Cardiac muscle cell (in vitro differentiated cells and primary cell): ENCODE data around the gene ACSF2. TPM values are rescaled to one million over a fixed set of nuclear protein-coding genes. Genes with fewer than 3 reads are reported as not detected.

Source experiments
- DNase-seq, 2 donors: peaks; one replicate each; pipeline versions ENCODE4 v3.0.0 to v3.0.0-alpha.2; 2010 to 2017; ENCODE audit warnings: low read depth in 1 of 2, low spot score in 1 of 2
- H3K27ac ChIP-seq: fragments of 200-600 bp; sonication (generic); 2 replicates; pipeline ENCODE4 v1.5.1; 2016
- H3K27me3 ChIP-seq: fragments of 200-600 bp; sonication (generic); 2 replicates; pipeline ENCODE4 v1.6.0; 2016; ENCODE audit warnings: control low read depth
- H3K36me3 ChIP-seq: fragments of 200-600 bp; sonication (generic); 2 replicates; pipeline ENCODE4 v1.5.1; 2016; ENCODE audit warnings: control low read depth
- H3K4me1 ChIP-seq: fragments of 200-600 bp; sonication (generic); 2 replicates; pipeline ENCODE4 v1.8.1; 2017; ENCODE audit warnings: low read depth, mild to moderate bottlenecking, mixed run types
- H3K4me3 ChIP-seq: fragments of 200-600 bp; sonication (generic); 2 replicates; pipeline ENCODE4 v1.5.1; 2016; ENCODE audit warnings: mild to moderate bottlenecking
- H3K9me3 ChIP-seq: fragments of 200-600 bp; sonication (generic); 2 replicates; pipeline ENCODE4 v1.5.1; 2017; ENCODE audit warnings: low read depth, mild to moderate bottlenecking, control low read depth
- polyA plus RNA-seq: library from polyadenylated mRNA; unstranded; fragments of >200 nt; fragmentation: Nextera tagmentation; extraction: Ambion mirVana; gene quantifications from 2 replicates; pipeline ENCODE4 v1.2.1, GENCODE V29; 2016
- total RNA-seq: library from RNA; depleted of rRNA; stranded (reverse); fragments of >200 nt; gene quantifications from 2 replicates; pipeline ENCODE4 v1.2.3, GENCODE V29; 2016
- TF ChIP-seq, protein P1 (sequence below): IDR thresholded peaks from 2 replicates; pipeline ENCODE4 v1.5.1; 2012; ENCODE audit warnings: low read depth, mild to moderate bottlenecking, low read length

ACSF2 gene
- total and polyA plus RNA-seq, 2 experiments from 2014 or later, result 73.3 to 177 TPM

- Histone ChIP-seq H3K27me3 (no peaks in the 10 kb centered on the region), H3K27ac (peak overlapping the region; percentile 85), H3K36me3 (peaks cover 3% of the 10 kb centered on the region), H3K4me3 (no peak overlapping the region), H3K9me3 (no peaks in the 10 kb centered on the region), H3K4me1 (peaks cover 41% of the 10 kb centered on the region)
- no peak for DNase-seq
- TF ChIP-seq, protein P1, sequence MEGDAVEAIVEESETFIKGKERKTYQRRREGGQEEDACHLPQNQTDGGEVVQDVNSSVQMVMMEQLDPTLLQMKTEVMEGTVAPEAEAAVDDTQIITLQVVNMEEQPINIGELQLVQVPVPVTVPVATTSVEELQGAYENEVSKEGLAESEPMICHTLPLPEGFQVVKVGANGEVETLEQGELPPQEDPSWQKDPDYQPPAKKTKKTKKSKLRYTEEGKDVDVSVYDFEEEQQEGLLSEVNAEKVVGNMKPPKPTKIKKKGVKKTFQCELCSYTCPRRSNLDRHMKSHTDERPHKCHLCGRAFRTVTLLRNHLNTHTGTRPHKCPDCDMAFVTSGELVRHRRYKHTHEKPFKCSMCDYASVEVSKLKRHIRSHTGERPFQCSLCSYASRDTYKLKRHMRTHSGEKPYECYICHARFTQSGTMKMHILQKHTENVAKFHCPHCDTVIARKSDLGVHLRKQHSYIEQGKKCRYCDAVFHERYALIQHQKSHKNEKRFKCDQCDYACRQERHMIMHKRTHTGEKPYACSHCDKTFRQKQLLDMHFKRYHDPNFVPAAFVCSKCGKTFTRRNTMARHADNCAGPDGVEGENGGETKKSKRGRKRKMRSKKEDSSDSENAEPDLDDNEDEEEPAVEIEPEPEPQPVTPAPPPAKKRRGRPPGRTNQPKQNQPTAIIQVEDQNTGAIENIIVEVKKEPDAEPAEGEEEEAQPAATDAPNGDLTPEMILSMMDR, result no peak
Measured at GRCh38 chr17:50440838-50441829, 15.1 kb downstream of the ACSF2 start.

DNA sequence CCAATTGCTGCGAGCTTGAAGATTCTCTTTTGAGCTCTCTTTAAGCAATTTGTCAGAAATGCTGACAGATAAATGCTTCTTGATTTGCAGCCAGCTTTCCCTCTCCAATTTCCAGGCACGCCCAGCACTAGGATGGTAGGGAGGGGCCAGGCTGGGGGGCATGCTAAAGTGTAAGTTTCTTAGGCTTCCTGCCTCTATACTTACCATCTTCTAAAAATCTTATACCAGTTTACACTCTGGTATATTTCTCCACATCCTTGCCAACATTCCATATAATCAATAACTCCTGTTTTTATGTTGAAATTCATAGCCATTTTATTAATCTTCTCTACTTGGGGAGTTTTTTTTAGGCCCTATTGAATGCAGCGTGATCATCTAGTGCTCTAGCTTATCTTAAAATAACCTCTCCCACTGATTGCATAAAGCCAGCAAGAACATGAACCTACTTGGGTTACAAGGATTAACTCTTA, 17.5 kb downstream of the ACSF2 start:
- H3K36me3 ChIP-seq, result no peaks in the 10 kb centered on the region
- DNase-seq, result peak; percentile 40 to 63
- H3K27me3 ChIP-seq, result no peaks in the 10 kb centered on the region
- H3K27ac ChIP-seq, result peak overlapping the region; percentile 83
- H3K4me1 ChIP-seq, result peaks cover 55% of the 10 kb centered on the region
- H3K4me3 ChIP-seq, result peak overlapping the region; percentile 25
- H3K9me3 ChIP-seq, result no peaks in the 10 kb centered on the region
- TF ChIP-seq, protein P1, result no peak

DNA sequence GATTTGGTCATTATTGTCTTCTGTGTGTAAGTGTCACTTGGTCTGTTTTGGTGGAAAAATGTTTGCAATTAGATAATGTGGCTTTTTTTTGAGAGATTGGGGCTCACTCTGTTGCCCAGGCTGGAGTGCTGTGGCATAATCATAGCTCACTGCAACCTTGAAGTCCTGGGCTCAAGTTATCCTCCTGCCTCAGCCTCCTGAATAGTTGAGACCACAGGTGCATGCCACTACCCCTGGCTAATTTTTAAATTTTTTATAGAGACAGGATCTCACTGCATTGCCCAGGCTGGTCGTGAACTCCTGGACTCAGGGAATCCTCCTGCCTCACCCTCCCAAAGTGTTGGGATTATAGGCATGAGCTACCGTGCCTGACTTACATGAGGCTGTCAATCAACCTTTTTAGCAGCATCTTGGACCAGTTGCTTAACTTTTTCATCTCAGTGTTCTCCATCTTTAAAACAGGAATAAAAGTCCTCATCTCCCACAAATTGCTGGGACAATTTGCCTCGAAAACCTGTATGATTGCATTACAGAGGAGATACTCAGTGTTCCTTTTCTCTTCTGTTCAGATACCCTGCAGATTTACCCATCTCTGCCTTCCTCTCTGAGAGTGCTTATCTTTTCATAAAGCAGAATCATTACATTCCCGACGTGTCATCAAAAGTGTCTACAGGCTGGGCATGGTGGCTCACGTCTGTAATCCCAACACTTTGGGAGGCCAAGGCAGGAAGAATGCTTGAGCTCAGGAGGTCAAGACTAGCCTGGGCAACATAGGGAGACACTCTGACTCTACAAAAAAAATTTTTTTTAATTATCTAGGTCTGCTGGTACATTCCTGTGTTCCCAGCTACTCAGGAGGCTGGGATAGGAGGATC, 19.1 kb downstream of the ACSF2 start:
- Histone ChIP-seq H3K27ac (peak overlapping the region; percentile 83), H3K27me3 (no peaks in the 10 kb centered on the region), H3K9me3 (no peaks in the 10 kb centered on the region), H3K4me3 (no peak overlapping the region), H3K36me3 (no peaks in the 10 kb centered on the region), H3K4me1 (peaks cover 54% of the 10 kb centered on the region)
- no peak for DNase-seq
- TF ChIP-seq, protein P1, result no peak

DNA sequence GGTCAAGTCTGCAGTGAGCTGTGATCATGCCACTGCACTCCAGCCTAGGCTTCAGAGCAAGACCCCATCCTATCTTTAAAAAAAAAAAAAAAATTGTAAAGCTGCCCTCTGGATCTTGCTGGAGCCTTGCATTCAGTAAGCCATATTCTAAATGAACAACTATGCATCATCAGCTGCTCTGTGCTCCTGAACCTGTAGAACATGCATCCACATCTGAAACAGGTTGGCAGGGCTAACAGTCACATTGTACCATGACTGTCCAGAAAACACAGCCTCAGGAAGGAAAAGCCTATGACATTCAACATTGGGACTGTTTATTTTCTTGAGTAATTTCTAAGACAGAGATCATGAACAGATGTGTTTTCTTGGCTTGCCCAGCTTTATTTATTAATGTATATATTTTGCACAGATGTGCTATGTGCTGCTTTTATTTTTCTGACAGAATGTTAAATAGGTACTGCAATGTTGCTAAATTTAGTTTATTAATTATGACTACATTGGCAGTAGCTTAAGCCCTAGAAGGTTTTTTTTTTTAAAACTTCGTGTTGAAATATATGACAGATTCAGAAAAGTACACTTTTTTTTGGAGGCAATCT, 19.8 kb downstream of the ACSF2 start:
- no peaks in the 10 kb centered on the region for H3K9me3 ChIP-seq
- no peaks in the 10 kb centered on the region for H3K27me3 ChIP-seq
- H3K4me1 ChIP-seq, result peaks cover 46% of the 10 kb centered on the region
- DNase-seq, result no peak
- no peaks in the 10 kb centered on the region for H3K36me3 ChIP-seq
- H3K27ac ChIP-seq, result peak overlapping the region; percentile 14
- H3K4me3 ChIP-seq, result no peak overlapping the region
- TF ChIP-seq, protein P1, result no peak

DNA sequence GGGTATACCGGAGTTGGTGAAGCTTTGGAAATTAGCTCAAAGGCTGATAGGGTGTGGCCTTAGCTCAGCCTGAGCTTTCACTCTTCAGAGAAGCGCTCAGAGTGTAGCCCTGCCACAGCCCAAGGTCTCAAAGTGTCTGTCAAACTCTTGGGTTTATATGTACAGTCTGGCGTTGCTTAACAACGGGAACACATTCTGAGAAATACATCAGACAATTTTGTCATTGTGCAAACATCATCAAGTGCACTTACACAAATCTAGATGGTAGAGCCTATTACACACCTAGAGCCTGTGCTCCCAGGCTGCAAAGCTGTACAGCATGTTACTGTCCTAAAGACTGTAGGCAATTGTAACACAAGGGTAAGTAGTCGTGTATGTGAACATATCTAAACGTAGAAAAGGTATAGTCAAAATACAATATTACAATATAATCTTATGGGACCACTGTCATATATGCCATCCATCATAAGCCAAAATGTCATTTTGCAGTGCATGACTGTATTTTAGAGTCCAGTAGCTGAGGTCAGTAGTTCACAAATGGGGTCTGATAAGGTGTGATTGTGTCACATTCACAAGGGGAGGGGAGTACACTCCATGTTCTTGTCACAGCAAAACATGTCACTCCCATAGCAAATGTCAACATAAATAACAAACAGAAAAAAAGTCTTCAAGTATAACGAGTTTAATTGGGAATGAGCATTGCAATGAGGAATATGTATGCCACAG, 22.0 kb downstream of the ACSF2 start:
- H3K27me3 ChIP-seq, result no peaks in the 10 kb centered on the region
- peaks cover 40% of the 10 kb centered on the region for H3K4me1 ChIP-seq
- no peaks in the 10 kb centered on the region for H3K9me3 ChIP-seq
- no peak overlapping the region for H3K4me3 ChIP-seq
- H3K36me3 ChIP-seq, result no peaks in the 10 kb centered on the region
- TF ChIP-seq, protein P1, result no peak
- no peak for DNase-seq
- H3K27ac ChIP-seq, result peak overlapping the region; percentile 61
